Activated CD8-positive, alpha-beta memory T cell treated with anti-CD3 and anti-CD28 coated beads, Interleukin-2, amount 10 ng/mL, durations not matched to agents 7 days and 5 days (primary cell): ENCODE measurements around the gene ZNF763. TPM values are rescaled to one million over a fixed set of nuclear protein-coding genes. Genes with fewer than 3 reads are reported as not detected.

Experiments
- total RNA-seq, 2 experiments: library from RNA; stranded (reverse); gene quantifications; one replicate each; pipeline ENCODE4 v1.2.3, GENCODE V29; 2021

Gene ZNF763
- total RNA-seq, 2 experiments from 2014 or later: 0.85 to 0.98 TPM

Other genes starting within 250 kb of the ZNF763 start
- 1 to 10 TPM; 6.3 to 6.4 TPM for gene ZNF823, start 226.1 kb upstream of the ZNF763 start, total RNA-seq
- gene ZNF441, start 198.0 kb upstream of the ZNF763 start, total RNA-seq: 1 to 10 TPM; 6.7 to 9.4 TPM
- 1 to 10 TPM in 1 of 2 experiments, under 1 TPM in 1; 0.96 to 1.7 TPM for gene ZNF491, start 166.5 kb upstream of the ZNF763 start, total RNA-seq
- gene ZNF440, start 150.8 kb upstream of the ZNF763 start, total RNA-seq: 10 to 100 TPM; 11.2 to 14.9 TPM
- gene ZNF439, start 116.3 kb upstream of the ZNF763 start, total RNA-seq: 1 to 10 TPM; 6.0 to 6.2 TPM
- gene ZNF69, start 77.3 kb upstream of the ZNF763 start, total RNA-seq: 1 to 10 TPM; 1.2 to 2.0 TPM
- 10 to 100 TPM; 16.9 to 24.1 TPM for gene ZNF700, start 39.9 kb upstream of the ZNF763 start, total RNA-seq
- gene ZNF433, start 70.6 kb downstream of the ZNF763 start, total RNA-seq: under 1 TPM; 0.20 to 0.82 TPM
- under 1 TPM; 0.67 to 0.94 TPM for gene ZNF878, start 87.9 kb downstream of the ZNF763 start, total RNA-seq
- 1 to 10 TPM; 1.3 to 1.5 TPM for gene ZNF844, start 99.7 kb downstream of the ZNF763 start, total RNA-seq
- gene ZNF20, start 175.3 kb downstream of the ZNF763 start, total RNA-seq: 1 to 10 TPM; 3.7 to 5.2 TPM
- gene ZNF625, start 191.7 kb downstream of the ZNF763 start, total RNA-seq: 1 to 10 TPM; 3.9 to 4.3 TPM
- gene ZNF136, start 198.1 kb downstream of the ZNF763 start, total RNA-seq: 10 to 100 TPM; 11.3 to 12.9 TPM